ENCODE measurements around the gene MAT2B.

- TF ChIP-seq CTCF (IDR thresholded peaks at IDR 0.05), result no peak
- no peak for TF ChIP-seq EZH2 (IDR thresholded peaks at IDR 0.05; ENCODE audit: borderline replicate concordance, insufficient read depth, low read depth, low read length, poor library complexity, severe bottlenecking)
Measured at GRCh38 chr5:163505049-163505367, 411 bp upstream of the MAT2B start.

All from B cell (primary cell).